Smooth muscle cell (in vitro differentiated cells): ENCODE data around the gene ZNF639. TPM values are rescaled to one million over a fixed set of nuclear protein-coding genes. Genes with fewer than 3 reads are reported as not detected.
"Not testable (repeated sequence)": the region's sequence is repeated elsewhere in the genome, so short reads cannot be mapped to it uniquely, and the experiment has no call there.

Experiments used
- DNase-seq: peaks from one replicate; lab custom pipeline; 2025; ENCODE audit not compliant: unreplicated experiment; lab: John Stamatoyannopoulos, UW
- H2AFZ ChIP-seq: fragments of 200-600 bp; sonication (generic); 2 replicates; pipeline ENCODE4 v1.6.0; 2016; ENCODE audit warnings: antibody characterized with exemption, low read depth, mild to moderate bottlenecking
- H3F3A ChIP-seq: fragments of 200-600 bp; sonication (generic); 2 replicates; pipeline ENCODE4 v1.6.0; 2017; ENCODE audit warnings: antibody characterized with exemption, low read depth
- H3K27ac ChIP-seq: fragments of 200-600 bp; sonication (generic); 2 replicates; pipeline ENCODE4 v1.5.1; 2016; ENCODE audit warnings: low read depth, mild to moderate bottlenecking
- H3K27me3 ChIP-seq: fragments of 200-600 bp; sonication (generic); 2 replicates; pipeline ENCODE4 v1.6.1; 2016; ENCODE audit warnings: low read depth, mild to moderate bottlenecking
- H3K36me3 ChIP-seq: fragments of 200-600 bp; sonication (generic); 2 replicates; pipeline ENCODE4 v1.5.1; 2016; ENCODE audit warnings: low read depth
- H3K4me1 ChIP-seq: fragments of 200-600 bp; sonication (generic); 2 replicates; pipeline ENCODE4 v1.5.1; 2016; ENCODE audit warnings: low read depth
- H3K4me2 ChIP-seq: fragments of 200-600 bp; sonication (generic); 2 replicates; pipeline ENCODE4 v1.6.0; 2016; ENCODE audit warnings: mild to moderate bottlenecking
- H3K4me3 ChIP-seq: fragments of 200-600 bp; sonication (generic); 2 replicates; pipeline ENCODE4 v1.5.1; 2016; ENCODE audit warnings: mild to moderate bottlenecking
- H3K79me2 ChIP-seq: fragments of 200-600 bp; sonication (generic); 2 replicates; pipeline ENCODE4 v1.6.0; 2016; ENCODE audit warnings: low read depth, mild to moderate bottlenecking
- H3K9ac ChIP-seq: fragments of 200-600 bp; sonication (generic); 2 replicates; pipeline ENCODE4 v1.6.0; 2016; ENCODE audit warnings: low read depth
- H3K9me3 ChIP-seq: fragments of 200-600 bp; sonication (generic); replicated peaks from 2 replicates; pipeline ENCODE4 v1.5.1; 2016; ENCODE audit warnings: low read depth
- H4K20me1 ChIP-seq: fragments of 200-600 bp; sonication (generic); 2 replicates; pipeline ENCODE4 v1.6.0; 2016; ENCODE audit warnings: low read depth
- WGBS: methylation state at CpG from one replicate; pipeline ENCODE4 v1.1.7; 2016; ENCODE audit warnings: low lambda C conversion rate; 5-methylcytosine and 5-hydroxymethylcytosine counted together
- polyA plus RNA-seq: library from polyadenylated mRNA; unstranded; fragments of >200 nt; fragmentation: Nextera tagmentation; extraction: Ambion mirVana; gene quantifications from 2 replicates; pipeline ENCODE4 v1.2.1, GENCODE V29; 2016
- total RNA-seq: library from RNA; depleted of rRNA; stranded (reverse); fragments of >200 nt; gene quantifications from 2 replicates; pipeline ENCODE4 v1.2.3, GENCODE V29; 2014
- TF ChIP-seq, protein P1 (sequence below): fragments of 200-600 bp; sonication (generic); IDR thresholded peaks from 2 replicates; pipeline ENCODE4 v1.5.1; 2017; ENCODE audit warnings: borderline replicate concordance, mild to moderate bottlenecking, antibody characterized with exemption; ENCODE audit not compliant: insufficient read depth, poor library complexity, severe bottlenecking

Gene ZNF639
- total and polyA plus RNA-seq, 2 experiments from 2014 or later, result 26.8 to 40.4 TPM

GRCh38 chr3:179301645-179302044 is 21.2 kb upstream of the ZNF639 start:
- no peaks in the 10 kb centered on the region for H3K79me2 ChIP-seq
- no peak overlapping the region for H3K4me3 ChIP-seq
- no peaks in the 10 kb centered on the region for H3K4me1 ChIP-seq
- H3K27me3 ChIP-seq, result no peaks in the 10 kb centered on the region
- H3K36me3 ChIP-seq, result no peaks in the 10 kb centered on the region
- H3K4me2 ChIP-seq, result no peak overlapping the region
- TF ChIP-seq, protein P1, sequence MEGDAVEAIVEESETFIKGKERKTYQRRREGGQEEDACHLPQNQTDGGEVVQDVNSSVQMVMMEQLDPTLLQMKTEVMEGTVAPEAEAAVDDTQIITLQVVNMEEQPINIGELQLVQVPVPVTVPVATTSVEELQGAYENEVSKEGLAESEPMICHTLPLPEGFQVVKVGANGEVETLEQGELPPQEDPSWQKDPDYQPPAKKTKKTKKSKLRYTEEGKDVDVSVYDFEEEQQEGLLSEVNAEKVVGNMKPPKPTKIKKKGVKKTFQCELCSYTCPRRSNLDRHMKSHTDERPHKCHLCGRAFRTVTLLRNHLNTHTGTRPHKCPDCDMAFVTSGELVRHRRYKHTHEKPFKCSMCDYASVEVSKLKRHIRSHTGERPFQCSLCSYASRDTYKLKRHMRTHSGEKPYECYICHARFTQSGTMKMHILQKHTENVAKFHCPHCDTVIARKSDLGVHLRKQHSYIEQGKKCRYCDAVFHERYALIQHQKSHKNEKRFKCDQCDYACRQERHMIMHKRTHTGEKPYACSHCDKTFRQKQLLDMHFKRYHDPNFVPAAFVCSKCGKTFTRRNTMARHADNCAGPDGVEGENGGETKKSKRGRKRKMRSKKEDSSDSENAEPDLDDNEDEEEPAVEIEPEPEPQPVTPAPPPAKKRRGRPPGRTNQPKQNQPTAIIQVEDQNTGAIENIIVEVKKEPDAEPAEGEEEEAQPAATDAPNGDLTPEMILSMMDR, result no peak
- DNase-seq, result no peak
- no peak overlapping the region for H2AFZ ChIP-seq
- 63% methylated on average over 3 of the region's 3 CpGs for WGBS
- H3F3A ChIP-seq, result no peaks in the 10 kb centered on the region
- no peaks in the 10 kb centered on the region for H3K9me3 ChIP-seq
- H3K27ac ChIP-seq, result no peak overlapping the region
- no peak overlapping the region for H3K9ac ChIP-seq
- no peaks in the 10 kb centered on the region for H4K20me1 ChIP-seq

GRCh38 chr3:179302111-179302510 is 20.7 kb upstream of the ZNF639 start:
- no peaks in the 10 kb centered on the region for H3K4me1 ChIP-seq
- H3K9ac ChIP-seq, result no peak overlapping the region
- H3K79me2 ChIP-seq, result no peaks in the 10 kb centered on the region
- TF ChIP-seq, protein P1, result no peak
- no peaks in the 10 kb centered on the region for H4K20me1 ChIP-seq
- H3K36me3 ChIP-seq, result no peaks in the 10 kb centered on the region
- no peak overlapping the region for H3K4me3 ChIP-seq
- H3K4me2 ChIP-seq, result no peak overlapping the region
- no peaks in the 10 kb centered on the region for H3F3A ChIP-seq
- no peak for DNase-seq
- H3K9me3 ChIP-seq, result no peaks in the 10 kb centered on the region
- WGBS, result 91% methylated on average over 7 of the region's 7 CpGs
- no peak overlapping the region for H2AFZ ChIP-seq
- H3K27ac ChIP-seq, result no peak overlapping the region
- H3K27me3 ChIP-seq, result no peaks in the 10 kb centered on the region

GRCh38 chr3:179304605-179305004 is 18.2 kb upstream of the ZNF639 start:
- no peak overlapping the region for H2AFZ ChIP-seq
- no peaks in the 10 kb centered on the region for H3K4me1 ChIP-seq
- no peaks in the 10 kb centered on the region for H3K27me3 ChIP-seq
- WGBS, result 16% methylated on average over 2 of the region's 2 CpGs
- no peak overlapping the region for H3K27ac ChIP-seq
- no peak overlapping the region for H3K4me2 ChIP-seq
- H4K20me1 ChIP-seq, result no peaks in the 10 kb centered on the region
- H3F3A ChIP-seq, result no peaks in the 10 kb centered on the region
- no peaks in the 10 kb centered on the region for H3K9me3 ChIP-seq
- no peaks in the 10 kb centered on the region for H3K36me3 ChIP-seq
- no peaks in the 10 kb centered on the region for H3K79me2 ChIP-seq
- TF ChIP-seq, protein P1, result no peak
- no peak overlapping the region for H3K4me3 ChIP-seq
- no peak for DNase-seq
- H3K9ac ChIP-seq, result no peak overlapping the region

DNA sequence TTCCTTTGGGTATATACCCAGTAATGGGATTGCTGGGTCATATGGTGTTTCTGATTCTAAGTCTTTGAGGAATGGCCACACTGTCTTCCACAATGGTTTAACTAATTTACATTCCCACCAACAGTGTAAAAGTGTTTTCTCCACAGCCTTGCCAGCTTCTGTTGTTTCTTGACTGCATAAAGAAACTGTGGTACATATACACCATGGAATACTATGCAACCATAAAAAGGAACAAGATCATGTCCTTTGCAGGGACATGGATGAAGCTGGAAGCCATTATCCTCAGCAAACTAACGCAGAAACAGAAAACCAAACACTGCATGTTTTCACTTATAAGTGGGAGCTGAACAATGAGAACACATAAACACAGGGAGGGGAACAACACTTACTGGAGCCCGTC is 15.5 kb upstream of the ZNF639 start:
- not testable (repeated sequence) for H3F3A ChIP-seq, DNase-seq, H3K4me1 ChIP-seq, H4K20me1 ChIP-seq, H3K36me3 ChIP-seq, H2AFZ ChIP-seq, H3K4me2 ChIP-seq, H3K79me2 ChIP-seq, H3K27ac ChIP-seq, H3K27me3 ChIP-seq, H3K4me3 ChIP-seq, H3K9ac ChIP-seq, H3K9me3 ChIP-seq
- WGBS, result 86% methylated on average over 2 of the region's 2 CpGs
